ENCODE results near the gene LSM4. TPM values are rescaled to one million over a fixed set of nuclear protein-coding genes. Genes with fewer than 3 reads are reported as not detected.

LSM4 gene
- total RNA-seq, 1 donor from 2014 or later: 198 TPM

GRCh38 chr19:18292810-18293641 is 29.9 kb downstream of the LSM4 start:
- peaks cover 7% of the 10 kb centered on the region for H3K9me3 Mint-ChIP-seq
- DNase-seq (ENCODE audit: low spot score): peak; percentile 55
- peak overlapping the region; percentile 96 for H3K4me3 Mint-ChIP-seq (ENCODE audit: low read depth)
- H3K36me3 Mint-ChIP-seq (ENCODE audit: low read depth): peaks cover 53% of the 10 kb centered on the region
- intact Hi-C loops (cut with micrococcal nuclease): loop anchor here (1.0 to 10.0 kb wide), 3 partner anchors 14 to 198 kb away; partner anchors contain the start of genes LSM4 and MAST3
- no peaks in the 10 kb centered on the region for H3K27me3 Mint-ChIP-seq (ENCODE audit: low read depth)
- peaks cover 53% of the 10 kb centered on the region for H3K4me1 Mint-ChIP-seq (ENCODE audit: low read depth)
- H3K27ac Mint-ChIP-seq: peak overlapping the region; percentile 99

GRCh38 chr19:18292462-18292809 is 30.4 kb downstream of the LSM4 start:
- peak; percentile 39 for DNase-seq (ENCODE audit: low spot score)
- Mint-ChIP-seq H3K36me3 (ENCODE audit: low read depth) (peaks cover 47% of the 10 kb centered on the region), H3K4me1 (ENCODE audit: low read depth) (peaks cover 53% of the 10 kb centered on the region), H3K27ac (peak overlapping the region; percentile 99), H3K9me3 (peaks cover 7% of the 10 kb centered on the region), H3K27me3 (ENCODE audit: low read depth) (no peaks in the 10 kb centered on the region), H3K4me3 (ENCODE audit: low read depth) (peak overlapping the region; percentile 96)
- intact Hi-C loops (cut with micrococcal nuclease): loop anchor here (2.0 to 10.0 kb wide), 2 partner anchors 14 to 198 kb away; partner anchors contain the start of gene MAST3

GRCh38 chr19:18291590-18292461 is 31.1 kb downstream of the LSM4 start:
- peak overlapping the region; percentile 99 for H3K27ac Mint-ChIP-seq
- no peaks in the 10 kb centered on the region for H3K27me3 Mint-ChIP-seq (ENCODE audit: low read depth)
- H3K9me3 Mint-ChIP-seq: peaks cover 7% of the 10 kb centered on the region
- H3K4me1 Mint-ChIP-seq (ENCODE audit: low read depth): peaks cover 56% of the 10 kb centered on the region
- intact Hi-C loops (cut with micrococcal nuclease): loop anchor here (2.0 to 10.0 kb wide), 2 partner anchors 13 to 197 kb away; partner anchors contain the start of gene MAST3
- peak; percentile 82 for DNase-seq (ENCODE audit: low spot score)
- H3K4me3 Mint-ChIP-seq (ENCODE audit: low read depth): peak overlapping the region; percentile 96
- peaks cover 43% of the 10 kb centered on the region for H3K36me3 Mint-ChIP-seq (ENCODE audit: low read depth)

GRCh38 chr19:18291019-18291524 is 31.8 kb downstream of the LSM4 start:
- Mint-ChIP-seq H3K9me3 (peaks cover 7% of the 10 kb centered on the region), H3K27ac (peak overlapping the region; percentile 99), H3K27me3 (ENCODE audit: low read depth) (no peaks in the 10 kb centered on the region), H3K36me3 (ENCODE audit: low read depth) (peaks cover 41% of the 10 kb centered on the region), H3K4me3 (ENCODE audit: low read depth) (peak overlapping the region; percentile 96), H3K4me1 (ENCODE audit: low read depth) (peaks cover 56% of the 10 kb centered on the region)
- intact Hi-C loops (cut with micrococcal nuclease): loop anchor here (10.0 kb wide), 1 partner anchor 196 kb away; the partner anchor contains the start of gene MAST3
- DNase-seq (ENCODE audit: low spot score): peak; percentile 28

- Mint-ChIP-seq H3K27me3 (ENCODE audit: low read depth) (no peaks in the 10 kb centered on the region), H3K4me3 (ENCODE audit: low read depth) (peak overlapping the region; percentile 96), H3K4me1 (ENCODE audit: low read depth) (peaks cover 57% of the 10 kb centered on the region), H3K9me3 (peaks cover 1% of the 10 kb centered on the region), H3K36me3 (ENCODE audit: low read depth) (peaks cover 35% of the 10 kb centered on the region), H3K27ac (peak overlapping the region; percentile 99)
- intact Hi-C loops (cut with micrococcal nuclease): loop anchor here (1.0 to 10.0 kb wide), 3 partner anchors 8 to 196 kb away; partner anchors contain the start of gene MAST3
- peak; percentile 85 for DNase-seq (ENCODE audit: low spot score)
Observed at GRCh38 chr19:18290302-18291018, 32.4 kb downstream of the LSM4 start.

- no peaks in the 10 kb centered on the region for H3K9me3 Mint-ChIP-seq
- peaks cover 30% of the 10 kb centered on the region for H3K36me3 Mint-ChIP-seq (ENCODE audit: low read depth)
- peaks cover 60% of the 10 kb centered on the region for H3K4me1 Mint-ChIP-seq (ENCODE audit: low read depth)
- no peaks in the 10 kb centered on the region for H3K27me3 Mint-ChIP-seq (ENCODE audit: low read depth)
- H3K27ac Mint-ChIP-seq: peak overlapping the region; percentile 99
- peak overlapping the region; percentile 61 for H3K4me3 Mint-ChIP-seq (ENCODE audit: low read depth)
- no peak for DNase-seq (ENCODE audit: low spot score)
- intact Hi-C loops (cut with micrococcal nuclease): loop anchor here (1.0 to 10.0 kb wide), 3 partner anchors 7 to 195 kb away; partner anchors contain the start of gene MAST3
Observed at GRCh38 chr19:18289471-18290301, 33.2 kb downstream of the LSM4 start.

- Mint-ChIP-seq H3K9me3 (no peaks in the 10 kb centered on the region), H3K27ac (peak overlapping the region; percentile 99), H3K27me3 (ENCODE audit: low read depth) (no peaks in the 10 kb centered on the region), H3K4me1 (ENCODE audit: low read depth) (peaks cover 58% of the 10 kb centered on the region), H3K36me3 (ENCODE audit: low read depth) (peaks cover 18% of the 10 kb centered on the region), H3K4me3 (ENCODE audit: low read depth) (no peak overlapping the region)
- intact Hi-C loops (cut with micrococcal nuclease): no loop called here
- no peak for DNase-seq (ENCODE audit: low spot score)
Observed at GRCh38 chr19:18287836-18288772, 34.8 kb downstream of the LSM4 start.

- Mint-ChIP-seq H3K4me3 (ENCODE audit: low read depth) (no peak overlapping the region), H3K36me3 (ENCODE audit: low read depth) (peaks cover 15% of the 10 kb centered on the region), H3K4me1 (ENCODE audit: low read depth) (peaks cover 64% of the 10 kb centered on the region), H3K9me3 (no peaks in the 10 kb centered on the region), H3K27ac (peak overlapping the region; percentile 93), H3K27me3 (ENCODE audit: low read depth) (no peaks in the 10 kb centered on the region)
- intact Hi-C loops (cut with micrococcal nuclease): no loop called here
- DNase-seq (ENCODE audit: low spot score): no peak
Observed at GRCh38 chr19:18286973-18287635, 35.8 kb downstream of the LSM4 start.

- Mint-ChIP-seq H3K9me3 (no peaks in the 10 kb centered on the region), H3K4me3 (ENCODE audit: low read depth) (peak overlapping the region; percentile 61), H3K27ac (peak overlapping the region; percentile 93), H3K27me3 (ENCODE audit: low read depth) (no peaks in the 10 kb centered on the region), H3K36me3 (ENCODE audit: low read depth) (peaks cover 15% of the 10 kb centered on the region), H3K4me1 (ENCODE audit: low read depth) (peaks cover 52% of the 10 kb centered on the region)
- DNase-seq (ENCODE audit: low spot score): no peak
- intact Hi-C loops (cut with micrococcal nuclease): no loop called here
Observed at GRCh38 chr19:18284712-18285360, 38.0 kb downstream of the LSM4 start.

GRCh38 chr19:18283338-18283737 is 39.5 kb downstream of the LSM4 start:
- no peaks in the 10 kb centered on the region for H3K9me3 Mint-ChIP-seq
- DNase-seq (ENCODE audit: low spot score): no peak
- H3K4me1 Mint-ChIP-seq (ENCODE audit: low read depth): peaks cover 48% of the 10 kb centered on the region
- H3K36me3 Mint-ChIP-seq (ENCODE audit: low read depth): peaks cover 30% of the 10 kb centered on the region
- H3K27me3 Mint-ChIP-seq (ENCODE audit: low read depth): no peaks in the 10 kb centered on the region
- intact Hi-C loops (cut with micrococcal nuclease): no loop called here
- peak overlapping the region; percentile 65 for H3K27ac Mint-ChIP-seq
- peak overlapping the region; percentile 39 for H3K4me3 Mint-ChIP-seq (ENCODE audit: low read depth)

Measured in activated T-helper 2 cell treated with anti-CD3 and anti-CD28 coated beads, Interferon-gamma antibody, Interleukin-2, Interleukin-4, amounts not matched to agents 10 μg/mL and 5 μg/mL and 100 μg/mL, durations not matched to agents 14 hours and 24 hours and 36 hours (primary cell).